Right forelimb (tissue), 1 donor: Measurements from ENCODE around the gene XPR1.
"Not testable (repeated sequence)": the region's sequence is repeated elsewhere in the genome, so short reads cannot be mapped to it uniquely, and the experiment has no call there.

ENCODE experiments used
- DNase-seq: peaks from one replicate; pipeline ENCODE4 v3.0.0-alpha.2; 2018

The XPR1 gene

DNA sequence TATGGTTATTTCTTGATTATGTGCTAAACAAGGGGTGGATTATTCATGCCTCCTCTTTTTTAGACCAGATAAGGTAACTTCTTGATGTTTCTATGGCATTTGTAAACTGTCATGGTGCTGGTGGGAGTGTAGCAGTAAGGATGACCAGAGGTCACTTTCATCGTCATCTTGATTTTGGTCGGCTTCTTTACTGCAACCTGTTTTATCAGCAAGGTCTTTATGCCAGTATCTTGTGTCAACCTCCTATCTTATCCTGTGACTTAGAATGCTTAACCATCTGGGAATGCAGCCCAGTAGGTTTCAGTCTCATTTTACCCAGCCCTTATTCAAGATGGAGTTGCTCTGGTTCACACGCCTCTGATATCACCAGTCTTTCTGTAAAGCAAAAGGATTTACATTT lies 95.9 kb downstream of the XPR1 start:
- DNase-seq = not testable (repeated sequence)

- no peak for DNase-seq
These were observed 96.8 kb downstream of the XPR1 start for GRCh38 chr1:180728472-180729106.

DNA sequence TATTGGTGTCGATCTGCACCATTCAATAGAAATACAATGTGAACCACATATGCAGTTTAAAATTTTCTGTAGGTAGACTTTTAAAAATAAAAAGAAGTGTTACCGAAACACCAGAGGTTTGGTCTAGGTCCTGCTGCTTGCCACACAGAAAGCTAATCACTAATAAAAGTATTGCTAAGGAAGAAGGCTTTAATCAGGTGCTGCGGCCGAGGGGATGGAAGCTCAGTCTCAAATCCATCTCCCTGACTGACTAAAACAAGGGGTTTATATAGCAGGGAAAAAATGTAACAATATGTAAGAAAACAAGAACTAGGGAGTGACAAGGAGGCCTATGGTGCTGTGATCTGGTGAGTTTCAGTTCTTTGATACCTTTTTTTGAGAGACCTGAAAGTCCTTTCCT lies 99.3 kb downstream of the XPR1 start:
- no peak for DNase-seq

DNA sequence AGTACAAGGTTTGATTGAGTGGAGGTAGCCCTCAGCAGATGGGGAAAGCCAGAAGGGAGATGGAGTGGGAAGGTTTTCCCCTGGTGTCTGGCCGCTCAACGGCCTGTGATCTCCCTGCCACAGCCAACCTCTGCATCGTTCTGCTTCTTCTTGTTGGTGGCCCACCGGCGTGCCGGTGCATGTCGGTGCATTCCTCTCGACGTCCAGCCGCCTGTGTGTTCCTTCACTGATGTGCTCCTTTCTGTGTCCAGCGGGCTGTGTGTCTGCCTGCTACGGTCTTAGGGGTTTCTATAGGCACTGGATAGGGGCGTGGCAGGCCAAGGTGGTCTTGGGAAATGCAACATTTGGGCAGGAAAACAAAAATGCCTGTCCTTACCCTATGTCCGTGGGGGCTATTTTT lies 101.0 kb downstream of the XPR1 start:
- no peak for DNase-seq

DNA sequence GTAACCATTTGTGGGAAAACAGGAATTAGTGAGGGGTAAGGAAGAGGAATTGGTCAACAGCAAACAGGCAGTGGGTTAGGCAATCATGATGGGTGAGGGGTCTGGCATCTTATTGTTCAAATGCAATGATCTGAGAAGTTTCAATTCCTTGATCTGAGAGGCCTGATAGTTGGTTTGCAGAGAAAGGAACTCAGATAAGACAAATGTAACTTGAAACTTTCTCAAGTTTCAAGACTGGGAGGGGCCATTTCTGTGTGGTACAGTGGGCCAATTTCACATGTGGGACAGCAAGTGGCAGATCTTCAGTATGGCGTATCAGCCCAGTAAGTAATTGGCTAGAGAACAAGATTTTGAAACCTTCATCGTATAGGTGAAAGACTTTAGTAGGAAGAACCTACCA lies 102.5 kb downstream of the XPR1 start:
- DNase-seq = no peak

- no peak for DNase-seq
These were observed 110.8 kb downstream of the XPR1 start for GRCh38 chr1:180742663-180743062.

DNA sequence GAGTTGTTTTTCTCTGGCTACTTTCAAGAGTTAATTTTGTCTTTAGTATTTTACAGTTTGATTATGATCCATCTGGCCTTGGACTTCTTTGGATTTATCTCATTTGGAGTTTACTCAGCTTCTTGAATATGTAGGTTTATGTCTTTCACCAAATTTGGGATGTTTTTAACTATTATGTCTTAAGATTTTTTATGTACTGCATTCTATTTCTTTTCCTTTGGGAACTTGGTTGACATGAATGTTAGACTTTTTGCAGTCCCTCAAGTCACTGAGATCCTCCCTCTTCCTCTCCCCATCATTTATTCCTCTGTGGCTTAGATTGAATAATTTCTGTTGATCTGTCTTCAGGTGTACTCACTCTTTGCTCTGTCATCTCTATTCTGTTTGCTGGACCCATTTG lies 112.0 kb downstream of the XPR1 start:
- DNase-seq = no peak

DNA sequence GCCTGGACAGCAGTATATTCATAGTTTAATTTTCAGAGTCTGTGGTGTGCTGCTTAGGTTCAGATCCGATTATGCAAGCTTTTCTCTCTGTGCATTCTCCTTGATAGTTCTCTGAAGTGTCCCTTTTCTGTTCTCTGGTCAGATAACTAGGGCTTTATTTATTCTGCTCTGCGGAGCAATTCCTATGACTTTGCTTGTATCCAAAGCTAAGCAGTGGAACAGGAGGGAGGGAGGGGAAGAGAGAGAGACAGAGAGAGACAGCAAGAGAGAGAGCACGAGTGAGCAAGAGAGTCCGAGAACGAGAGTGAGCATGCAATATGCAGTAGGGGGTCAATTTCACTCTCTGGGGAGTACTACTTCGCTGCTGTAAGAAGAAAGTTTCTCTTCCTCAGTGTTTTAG lies 113.3 kb downstream of the XPR1 start:
- DNase-seq = no peak

DNA sequence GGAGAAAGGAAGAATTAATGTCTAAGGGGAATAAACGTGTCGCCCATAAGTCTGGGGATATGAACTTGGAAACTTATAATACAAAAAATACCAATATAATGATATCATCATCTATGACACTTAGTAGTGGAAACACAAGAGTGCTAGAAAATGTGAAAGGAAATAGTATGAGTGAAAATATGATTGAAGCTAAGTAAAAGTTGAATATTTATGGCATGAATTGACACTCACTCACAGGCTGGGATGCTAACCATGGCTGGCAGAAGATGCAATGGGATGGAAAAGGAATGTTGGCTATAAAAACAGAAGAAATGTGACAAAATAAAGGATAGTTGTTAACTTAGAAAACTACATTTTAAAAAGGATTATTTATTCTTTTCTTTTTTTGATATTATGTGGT lies 120.1 kb downstream of the XPR1 start:
- DNase-seq = no peak

DNA sequence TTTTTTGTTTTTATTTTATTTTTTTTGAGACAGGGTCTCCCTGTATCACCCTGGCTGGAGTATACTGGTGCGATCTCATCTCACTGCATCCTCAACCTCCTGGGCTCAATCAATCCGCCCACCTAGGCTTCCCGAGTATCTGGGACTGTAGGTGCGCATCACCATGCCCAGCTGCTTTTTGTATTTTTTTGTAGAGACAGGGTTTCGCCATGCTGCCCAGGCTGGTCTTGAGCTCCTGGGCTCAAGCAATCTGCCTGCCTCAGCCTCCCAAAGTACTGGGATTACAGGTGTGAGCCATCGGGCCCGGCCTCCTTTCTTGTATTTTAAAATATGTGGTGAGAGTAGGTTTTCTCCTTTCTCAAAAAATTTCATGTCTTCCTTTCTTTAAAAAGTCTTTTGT lies 122.6 kb downstream of the XPR1 start:
- DNase-seq = no peak

DNA sequence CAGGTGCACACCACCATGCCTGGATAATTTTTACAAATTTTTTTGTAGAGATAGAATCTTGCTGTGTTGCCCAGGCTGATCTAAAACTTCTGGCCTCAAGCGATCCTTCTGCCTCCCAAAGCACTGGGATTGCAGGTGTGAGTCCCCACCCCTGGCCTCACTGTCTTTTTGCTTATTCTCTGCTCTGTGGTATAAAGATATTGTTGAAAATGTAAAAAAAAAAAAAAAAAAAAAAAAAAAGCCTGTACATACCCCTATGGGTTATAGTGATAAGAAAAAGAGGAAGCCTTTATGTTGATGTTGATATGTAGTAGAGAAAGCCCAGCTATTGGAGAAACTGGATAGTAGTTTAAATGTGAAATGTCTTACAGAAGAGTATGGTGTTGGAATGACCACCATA lies 125.8 kb downstream of the XPR1 start:
- no peak for DNase-seq

- DNase-seq = no peak
These were observed 131.0 kb downstream of the XPR1 start for GRCh38 chr1:180762796-180763195.

DNA sequence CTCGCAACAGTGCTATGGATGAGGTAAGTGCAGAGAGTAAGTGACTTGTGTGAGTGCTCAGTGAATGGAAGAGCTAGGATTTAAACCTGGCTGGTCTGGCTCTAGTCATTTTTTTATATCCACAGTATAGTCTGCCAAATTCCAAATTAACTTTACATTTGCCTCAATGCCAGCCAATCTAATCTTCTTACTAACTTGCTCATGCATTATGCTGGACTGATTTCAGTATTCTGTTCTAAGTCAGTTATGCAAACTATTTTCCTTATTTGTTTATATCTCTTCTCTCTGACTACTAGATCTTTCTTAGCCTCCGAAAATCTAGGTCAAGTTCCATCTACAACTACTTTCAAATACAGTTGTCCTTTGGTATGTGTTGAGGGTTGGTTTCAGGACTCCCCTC lies 133.3 kb downstream of the XPR1 start:
- DNase-seq = no peak

- DNase-seq = no peak
These were observed 138.1 kb downstream of the XPR1 start for GRCh38 chr1:180769889-180770288.

DNA sequence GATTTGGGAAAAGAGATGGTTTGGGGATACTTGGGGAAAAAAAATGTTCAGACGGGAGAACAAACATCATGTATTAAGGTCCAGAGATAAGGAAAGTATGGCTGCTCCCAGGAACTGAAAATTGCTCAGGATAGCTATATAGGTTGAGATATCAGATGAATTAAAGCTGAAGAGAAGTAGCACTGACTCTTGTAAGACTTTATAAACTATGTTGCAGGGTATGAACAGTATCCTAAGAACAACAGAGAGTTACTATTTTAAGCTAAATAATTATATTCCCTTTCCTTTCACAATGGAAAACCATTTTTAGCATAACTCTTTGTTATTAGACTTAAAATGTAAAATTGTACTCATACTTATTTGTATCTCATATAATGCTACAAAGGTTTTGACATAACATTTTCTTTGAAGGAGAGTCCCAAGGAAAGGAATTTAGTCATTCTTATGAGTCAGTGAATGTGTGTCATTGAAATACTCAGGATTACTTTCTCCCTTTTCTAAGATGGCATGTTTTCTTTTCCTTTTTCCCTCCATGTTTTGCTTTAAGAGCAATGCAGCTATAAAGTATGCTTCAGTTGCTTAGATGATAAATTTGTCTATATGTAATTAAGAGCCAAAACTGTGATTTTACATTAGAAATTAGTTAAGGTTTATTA lies 141.5 kb downstream of the XPR1 start:
- DNase-seq = no peak

DNA sequence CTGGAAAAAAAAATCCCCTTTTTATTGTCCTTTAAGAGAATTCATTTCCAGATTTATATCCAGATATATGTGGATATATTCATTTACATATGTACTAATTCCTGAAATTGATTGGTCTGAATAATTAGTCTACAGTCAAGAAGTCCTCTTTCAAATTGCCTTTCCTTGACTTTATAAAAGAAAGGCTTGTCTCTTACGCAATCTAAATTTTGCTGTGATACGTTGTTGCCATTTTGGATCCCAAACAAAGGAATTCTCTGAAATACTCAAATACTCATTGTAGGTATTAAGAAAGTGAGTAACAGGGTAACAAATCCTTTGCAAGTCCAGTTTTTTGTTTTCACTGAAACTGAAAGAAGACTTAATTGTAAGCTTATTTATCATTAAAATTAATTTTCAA lies 144.0 kb downstream of the XPR1 start:
- no peak for DNase-seq

DNA sequence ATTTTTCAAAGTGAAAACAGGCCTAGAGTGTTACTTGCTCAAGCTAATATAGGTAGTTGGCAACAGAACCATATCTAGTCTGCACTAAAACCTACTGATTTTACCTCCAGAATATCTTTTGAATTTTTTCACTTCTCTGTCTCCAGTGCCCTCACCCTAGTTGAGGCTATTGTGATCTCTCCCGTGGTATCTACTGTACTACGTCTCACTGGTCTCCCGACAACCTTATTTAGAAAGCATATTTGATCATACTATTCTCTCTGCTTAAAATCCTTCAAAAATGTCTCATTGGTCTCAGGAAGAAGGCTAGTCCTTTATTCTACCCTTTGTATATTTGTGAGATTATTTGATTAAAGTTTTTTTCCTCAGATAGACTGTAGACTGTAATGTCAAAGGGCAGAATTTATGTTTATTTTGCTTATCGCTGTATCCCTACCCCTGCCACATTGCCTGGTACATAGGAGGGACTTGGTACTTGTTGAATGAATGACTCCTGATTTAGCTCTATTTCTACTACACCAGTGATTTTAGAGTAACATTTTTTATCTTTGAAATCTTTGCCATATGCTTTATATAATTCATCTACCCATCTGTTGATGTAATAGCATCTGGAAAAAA lies 145.4 kb downstream of the XPR1 start:
- no peak for DNase-seq

GRCh38 chr1:180778782-180779398 lies 147.1 kb downstream of the XPR1 start:
- no peak for DNase-seq

DNA sequence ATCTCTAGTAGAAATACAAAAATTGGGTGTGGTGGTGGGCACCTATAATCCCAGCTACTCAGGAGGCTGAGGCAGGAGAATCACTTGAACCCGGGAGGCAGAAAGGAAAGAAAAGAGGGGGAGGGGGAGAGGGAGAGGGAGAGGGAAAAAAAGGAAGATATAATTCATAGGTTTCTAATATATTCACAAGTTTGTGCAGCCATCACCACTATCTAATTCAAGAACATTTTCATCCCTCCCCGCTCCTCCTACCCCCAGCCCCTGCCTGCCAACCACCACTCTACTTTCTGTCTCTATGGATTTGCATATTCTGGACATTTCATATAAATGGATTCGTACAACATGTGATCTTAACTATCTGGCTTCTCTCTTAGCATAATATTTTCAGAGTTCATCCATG lies 147.8 kb downstream of the XPR1 start:
- no peak for DNase-seq

DNA sequence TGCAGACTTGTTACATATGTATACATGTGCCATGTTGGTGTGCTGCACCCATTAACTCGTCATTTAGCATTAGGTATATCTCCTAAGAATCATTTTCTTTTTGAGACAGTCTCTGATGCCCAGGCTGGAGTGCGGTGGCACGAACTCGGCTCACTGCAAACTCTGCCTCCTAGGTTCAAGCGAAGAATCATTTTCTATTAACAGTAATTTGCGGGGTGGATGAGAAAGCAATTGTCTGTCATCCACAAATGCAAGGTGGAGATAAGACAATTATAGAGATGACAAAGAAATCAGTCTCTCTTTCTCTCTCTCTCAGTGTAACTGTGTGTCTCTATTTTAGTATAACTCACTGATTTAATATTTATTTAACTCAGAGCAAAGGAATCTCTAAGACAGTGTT lies 149.9 kb downstream of the XPR1 start:
- no peak for DNase-seq

DNA sequence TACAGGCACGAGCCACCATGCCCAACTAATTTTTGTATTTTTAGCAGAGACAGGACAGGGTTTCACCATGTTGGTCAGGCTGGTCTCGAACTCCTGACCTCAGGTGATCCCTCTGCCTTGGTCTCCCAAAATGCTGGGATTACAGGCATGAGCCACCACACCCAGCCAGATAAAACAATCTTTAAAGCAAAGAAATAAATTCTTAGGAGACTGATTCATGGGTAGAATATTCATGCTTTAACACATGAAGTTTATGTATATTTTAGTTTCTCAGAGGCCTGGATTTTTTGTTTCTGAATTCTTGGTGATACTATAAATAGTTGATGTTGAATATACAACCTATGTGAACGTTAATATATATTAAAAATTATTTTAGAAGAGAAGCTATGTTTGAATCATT lies 153.5 kb downstream of the XPR1 start:
- DNase-seq = no peak

GRCh38 chr1:180785887-180786286 lies 154.1 kb downstream of the XPR1 start:
- DNase-seq = no peak

GRCh38 chr1:180786624-180787023 lies 154.8 kb downstream of the XPR1 start:
- no peak for DNase-seq

DNA sequence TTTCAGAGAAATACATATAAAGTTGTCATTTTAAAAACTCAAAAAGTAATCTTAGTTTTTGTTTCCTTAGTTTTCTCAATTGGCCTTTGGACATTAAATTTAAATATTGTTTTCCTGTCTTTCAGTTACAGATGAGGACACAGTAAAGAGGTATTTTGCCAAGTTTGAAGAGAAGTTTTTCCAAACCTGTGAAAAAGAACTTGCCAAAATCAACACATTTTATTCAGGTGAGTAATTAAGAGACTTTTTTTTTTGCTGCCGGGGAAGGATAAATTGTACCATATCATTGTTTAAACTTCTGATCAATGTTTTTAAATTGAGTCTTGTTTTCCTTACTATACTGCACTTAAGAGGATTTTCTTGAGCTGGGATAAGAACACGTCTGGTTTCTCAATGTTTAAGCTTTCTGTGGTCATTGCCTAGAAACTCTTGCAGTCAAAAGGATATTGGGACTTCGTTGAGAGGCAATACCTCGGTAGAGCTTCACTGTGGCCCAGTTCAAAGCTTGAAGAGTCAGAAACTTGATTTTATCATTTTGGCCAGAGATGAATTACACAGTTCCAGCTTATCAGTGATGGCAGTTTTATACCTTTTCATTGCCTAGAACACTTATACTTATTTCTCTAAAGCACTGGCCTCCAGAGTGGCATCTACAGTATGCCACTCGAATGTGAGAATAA lies 155.9 kb downstream of the XPR1 start:
- DNase-seq = no peak
